Neuron (in vitro differentiated cells): ENCODE results near the gene FMNL2.
"Not testable (repeated sequence)": the region's sequence is repeated elsewhere in the genome, so short reads cannot be mapped to it uniquely, and the experiment has no call there.

Experiments
- H2AFZ ChIP-seq: one replicate; pipeline ENCODE4 v1.6.1; 2013; ENCODE audit warnings: low read depth, mild to moderate bottlenecking, inconsistent platforms, low read length, moderate library complexity
- H3K27me3 ChIP-seq: one replicate; pipeline ENCODE4 v1.6.1; 2013; ENCODE audit warnings: low read length; ENCODE audit not compliant: insufficient read depth
- H3K36me3 ChIP-seq: one replicate; pipeline ENCODE4 v1.6.1; 2013; ENCODE audit warnings: low read length; ENCODE audit not compliant: insufficient read depth
- H3K4me1 ChIP-seq: one replicate; pipeline ENCODE4 v1.6.1; 2013; ENCODE audit warnings: low read length; ENCODE audit not compliant: insufficient read depth
- H3K4me3 ChIP-seq: 2 replicates; pipeline ENCODE4 v1.5.1; 2013; ENCODE audit warnings: mild to moderate bottlenecking, low read length, moderate library complexity
- H3K9me3 ChIP-seq: one replicate; pipeline ENCODE4 v1.6.1; 2013; ENCODE audit warnings: low read length

The FMNL2 gene

DNA sequence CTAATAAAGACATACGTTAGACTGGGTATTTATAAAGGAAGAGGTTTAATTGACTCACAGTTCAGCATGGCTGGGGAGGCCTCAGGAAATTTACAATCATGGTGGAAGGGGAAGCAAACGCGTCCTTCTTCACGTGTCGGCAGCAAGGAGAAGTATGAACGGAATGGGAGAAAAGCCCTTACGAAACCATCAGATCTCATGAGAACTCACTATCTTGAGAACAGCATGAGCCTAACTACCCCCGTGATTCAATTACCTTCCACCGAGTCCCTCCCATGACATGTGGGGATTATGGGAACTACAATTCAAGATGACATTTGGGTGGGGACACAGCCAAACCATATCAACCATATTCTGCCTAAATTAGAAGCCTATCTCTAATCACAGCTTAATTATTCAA lies 53.3 kb downstream of the FMNL2 start:
- peaks cover 28% of the 10 kb centered on the region for H3K4me1 ChIP-seq
- H3K9me3 ChIP-seq, H3K4me3 ChIP-seq, H2AFZ ChIP-seq, H3K27me3 ChIP-seq, H3K36me3 ChIP-seq: not testable (repeated sequence)

DNA sequence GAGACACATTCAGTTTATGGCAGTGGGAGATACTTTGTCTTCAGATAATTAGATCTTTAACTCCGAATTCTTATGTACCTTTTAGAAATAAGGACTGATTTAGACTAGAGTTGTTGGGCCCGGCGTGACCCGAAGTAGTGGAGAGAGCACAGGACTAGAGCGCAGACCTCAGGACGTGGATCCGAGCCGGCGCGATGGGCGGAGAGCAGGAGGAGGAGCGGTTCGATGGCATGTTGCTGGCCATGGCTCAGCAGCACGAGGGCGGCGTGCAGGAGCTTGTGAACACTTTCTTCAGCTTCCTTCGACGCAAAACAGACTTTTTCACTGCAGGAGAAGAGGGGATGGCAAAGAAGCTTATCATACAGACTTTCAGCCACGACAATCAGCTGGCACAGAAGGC lies 54.5 kb downstream of the FMNL2 start:
- Histone ChIP-seq H2AFZ (no peak overlapping the region), H3K9me3 (no peaks in the 10 kb centered on the region), H3K27me3 (no peaks in the 10 kb centered on the region), H3K36me3 (no peaks in the 10 kb centered on the region), H3K4me1 (peaks cover 37% of the 10 kb centered on the region), H3K4me3 (no peak overlapping the region)

DNA sequence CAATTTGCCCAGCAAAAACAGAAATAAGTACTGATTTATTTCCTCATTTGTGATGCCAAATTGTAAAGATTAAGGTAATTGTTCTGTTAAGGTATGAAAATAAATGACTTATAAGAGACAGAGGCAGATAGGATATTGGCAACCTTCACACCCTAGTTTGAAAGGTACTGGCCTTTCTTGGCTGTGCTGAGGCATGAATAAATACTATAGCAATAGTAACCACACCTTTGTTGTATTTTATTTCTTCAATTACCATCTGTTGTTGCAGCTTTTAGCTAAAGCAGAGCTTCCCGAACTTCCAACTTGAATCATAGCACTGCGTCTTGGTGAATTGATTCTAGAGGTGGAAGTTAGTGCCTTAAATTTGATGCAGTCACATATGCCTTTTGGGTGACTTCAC lies 55.9 kb downstream of the FMNL2 start:
- H3K4me3 ChIP-seq = no peak overlapping the region
- no peaks in the 10 kb centered on the region for H3K27me3 ChIP-seq
- no peaks in the 10 kb centered on the region for H3K9me3 ChIP-seq
- no peak overlapping the region for H2AFZ ChIP-seq
- H3K4me1 ChIP-seq = peaks cover 36% of the 10 kb centered on the region
- no peaks in the 10 kb centered on the region for H3K36me3 ChIP-seq

DNA sequence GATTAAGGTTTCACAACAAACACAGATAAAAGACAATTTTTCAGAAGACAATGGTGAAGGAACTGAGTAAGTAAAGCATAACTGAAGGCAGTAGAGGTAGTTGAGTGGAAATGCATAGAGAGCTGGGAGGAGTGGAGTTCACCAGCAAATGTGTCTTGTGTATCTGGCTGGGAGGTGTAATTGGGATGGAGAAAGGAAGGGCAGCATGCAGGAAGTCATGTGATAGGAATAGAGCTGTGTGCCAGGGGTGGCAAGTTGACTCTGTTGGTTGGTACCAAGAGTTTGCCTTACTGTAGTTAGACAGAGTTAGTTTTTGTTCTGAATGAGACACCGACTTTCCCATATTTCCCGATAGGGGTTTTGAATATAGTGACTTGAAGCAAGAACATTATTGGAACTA lies 56.3 kb downstream of the FMNL2 start:
- Histone ChIP-seq H3K36me3 (no peaks in the 10 kb centered on the region), H2AFZ (no peak overlapping the region), H3K9me3 (no peaks in the 10 kb centered on the region), H3K4me1 (peaks cover 40% of the 10 kb centered on the region), H3K27me3 (no peaks in the 10 kb centered on the region), H3K4me3 (no peak overlapping the region)

DNA sequence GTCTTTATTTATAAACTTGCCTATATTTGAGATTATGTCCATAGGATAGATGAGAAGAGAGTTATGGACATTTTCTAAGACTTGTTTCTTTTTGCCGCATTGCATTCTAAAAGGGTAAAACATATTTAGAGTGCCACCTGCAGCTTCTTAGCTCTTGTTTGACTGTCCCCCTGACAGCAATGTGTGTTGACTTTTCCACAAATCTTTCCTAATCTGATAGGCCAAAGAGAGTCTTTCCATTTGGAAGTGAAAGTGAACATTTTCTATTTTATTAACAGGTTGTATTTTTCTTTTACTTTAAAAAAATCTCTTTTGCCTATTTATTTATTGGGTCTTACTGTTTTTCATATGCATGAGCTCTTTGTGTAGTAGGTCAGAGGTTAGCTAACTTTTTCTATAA lies 58.4 kb downstream of the FMNL2 start:
- no peaks in the 10 kb centered on the region for H3K36me3 ChIP-seq
- no peak overlapping the region for H3K4me3 ChIP-seq
- no peaks in the 10 kb centered on the region for H3K9me3 ChIP-seq
- H2AFZ ChIP-seq = no peak overlapping the region
- peaks cover 40% of the 10 kb centered on the region for H3K4me1 ChIP-seq
- no peaks in the 10 kb centered on the region for H3K27me3 ChIP-seq

DNA sequence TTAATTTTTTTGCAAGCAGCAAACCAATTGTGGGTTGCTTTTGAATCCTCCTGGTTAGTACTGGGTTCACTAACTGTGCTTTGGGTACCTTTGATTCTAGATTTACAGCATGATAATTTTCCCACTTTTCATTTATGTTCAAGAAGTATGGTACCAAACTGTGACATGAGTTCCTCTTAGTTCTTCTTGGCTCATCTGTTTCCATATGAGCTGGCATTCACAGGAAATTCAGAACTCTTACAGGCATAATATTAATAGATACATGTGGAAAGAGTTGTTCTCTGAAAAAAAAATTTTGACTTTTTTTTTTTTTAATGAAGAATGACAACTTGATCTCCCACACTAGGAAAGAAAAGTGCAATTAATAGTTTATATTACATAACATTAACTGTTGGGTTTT lies 59.4 kb downstream of the FMNL2 start:
- Histone ChIP-seq H2AFZ (no peak overlapping the region), H3K36me3 (no peaks in the 10 kb centered on the region), H3K4me3 (no peak overlapping the region), H3K9me3 (no peaks in the 10 kb centered on the region), H3K4me1 (peaks cover 40% of the 10 kb centered on the region), H3K27me3 (no peaks in the 10 kb centered on the region)

DNA sequence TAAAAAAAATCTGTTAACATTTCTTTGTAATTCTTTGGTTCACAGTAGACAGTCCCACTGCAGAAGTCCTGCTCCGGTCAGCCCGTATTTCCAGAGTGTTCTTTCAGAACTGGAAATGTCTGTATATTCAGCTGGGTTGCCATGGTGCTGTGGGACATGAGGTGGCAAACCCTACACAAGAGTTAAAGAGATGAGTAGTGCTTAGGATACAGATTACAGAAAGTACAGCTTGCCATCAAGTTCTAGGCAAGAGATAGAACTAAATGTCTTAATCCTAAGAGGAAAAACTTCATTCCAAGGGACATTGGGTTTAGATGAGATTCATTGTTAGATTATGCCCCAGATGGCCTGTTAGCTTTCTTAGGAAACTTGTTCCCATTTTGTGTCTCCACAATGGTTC lies 60.1 kb downstream of the FMNL2 start:
- H3K4me3 ChIP-seq = no peak overlapping the region
- H3K36me3 ChIP-seq = no peaks in the 10 kb centered on the region
- peaks cover 40% of the 10 kb centered on the region for H3K4me1 ChIP-seq
- H3K27me3 ChIP-seq = no peaks in the 10 kb centered on the region
- no peaks in the 10 kb centered on the region for H3K9me3 ChIP-seq
- no peak overlapping the region for H2AFZ ChIP-seq

DNA sequence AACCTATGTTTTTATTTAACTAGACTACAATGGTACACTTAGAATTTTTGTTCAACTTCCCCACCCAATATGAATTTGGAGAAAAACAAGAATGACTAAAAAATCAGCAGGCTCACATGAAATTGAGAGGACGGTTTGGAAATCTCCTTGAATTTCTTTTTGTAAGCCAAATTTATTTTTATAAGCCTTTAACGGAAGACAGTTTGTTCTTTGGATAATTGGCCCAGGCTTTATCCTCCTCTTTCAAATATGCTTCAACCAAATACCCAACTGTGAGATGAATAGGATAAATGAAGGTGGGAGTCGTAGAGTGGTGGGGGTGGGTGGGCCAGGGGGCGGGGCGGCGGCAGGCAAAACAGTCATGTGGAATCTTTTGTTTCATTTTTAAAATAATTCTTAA lies 60.6 kb downstream of the FMNL2 start:
- Histone ChIP-seq H3K9me3 (no peaks in the 10 kb centered on the region), H3K4me3 (no peak overlapping the region), H2AFZ (no peak overlapping the region), H3K36me3 (no peaks in the 10 kb centered on the region), H3K4me1 (peaks cover 40% of the 10 kb centered on the region), H3K27me3 (no peaks in the 10 kb centered on the region)

DNA sequence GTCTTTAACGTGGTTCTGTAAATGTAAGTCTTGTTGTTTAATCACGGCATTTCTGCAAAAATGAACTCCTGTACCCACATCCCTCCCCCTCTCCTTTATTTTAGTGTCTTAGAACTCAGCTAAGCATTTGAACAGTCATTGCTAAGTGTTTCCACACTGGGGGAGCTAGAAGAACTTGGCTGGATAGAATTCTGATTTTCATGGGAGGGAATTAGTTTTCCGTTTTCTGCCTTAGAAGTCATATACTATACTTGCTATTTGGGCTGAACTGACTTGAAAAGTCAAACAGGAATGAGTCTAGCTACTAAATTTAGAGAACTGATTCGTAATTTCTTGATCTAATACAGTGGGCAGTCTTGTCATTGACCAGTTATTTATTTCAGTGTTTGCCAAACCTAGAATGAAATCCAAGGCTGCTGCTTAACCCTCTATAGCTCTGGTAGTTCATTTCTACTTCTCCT lies 61.1 kb downstream of the FMNL2 start:
- Histone ChIP-seq H3K27me3 (no peaks in the 10 kb centered on the region), H2AFZ (no peak overlapping the region), H3K9me3 (no peaks in the 10 kb centered on the region), H3K4me1 (peaks cover 37% of the 10 kb centered on the region), H3K4me3 (no peak overlapping the region), H3K36me3 (no peaks in the 10 kb centered on the region)

DNA sequence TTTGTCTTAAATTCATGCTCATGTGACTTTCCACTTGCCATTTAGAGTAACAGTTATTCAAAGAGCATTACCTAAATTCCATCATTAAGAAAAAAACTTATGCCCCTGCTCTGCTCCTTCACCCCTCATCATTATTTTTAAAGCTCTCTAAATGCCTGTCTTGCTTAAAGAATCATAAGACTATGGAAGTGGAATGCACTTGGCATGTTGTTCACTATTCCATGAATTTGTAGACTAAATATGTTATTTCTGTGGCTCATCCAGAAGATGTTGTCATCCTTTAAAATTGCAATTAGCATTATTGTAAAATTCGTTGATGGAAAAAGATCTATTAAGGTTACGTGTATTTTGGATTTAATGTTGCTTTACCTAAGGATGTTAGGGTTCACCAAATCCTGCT lies 61.8 kb downstream of the FMNL2 start:
- Histone ChIP-seq H2AFZ (no peak overlapping the region), H3K27me3 (no peaks in the 10 kb centered on the region), H3K36me3 (no peaks in the 10 kb centered on the region), H3K4me1 (peaks cover 34% of the 10 kb centered on the region), H3K9me3 (no peaks in the 10 kb centered on the region), H3K4me3 (no peak overlapping the region)

DNA sequence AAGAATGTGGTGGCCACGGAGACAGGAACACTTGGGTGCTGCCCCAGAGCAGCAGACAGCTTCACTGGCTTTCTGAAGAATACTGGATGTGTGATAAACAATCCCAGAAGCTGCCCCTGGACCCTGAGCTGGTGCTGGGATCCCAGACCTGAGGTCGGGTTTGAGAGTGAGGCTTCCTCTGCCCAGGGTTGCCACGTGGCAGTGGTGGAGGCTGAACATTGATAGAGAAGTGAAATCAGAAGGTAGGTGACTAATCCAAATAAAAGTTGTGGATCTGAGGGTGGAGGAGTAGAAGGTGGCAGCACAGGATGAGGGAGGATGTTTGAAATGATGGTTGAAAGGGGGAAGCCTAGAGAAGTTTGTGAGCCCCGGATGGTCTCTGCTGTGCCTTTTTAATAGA lies 64.0 kb downstream of the FMNL2 start:
- peaks cover 22% of the 10 kb centered on the region for H3K4me1 ChIP-seq
- no peak overlapping the region for H3K4me3 ChIP-seq
- no peak overlapping the region for H2AFZ ChIP-seq
- H3K36me3 ChIP-seq = no peaks in the 10 kb centered on the region
- no peaks in the 10 kb centered on the region for H3K27me3 ChIP-seq
- H3K9me3 ChIP-seq = no peaks in the 10 kb centered on the region

DNA sequence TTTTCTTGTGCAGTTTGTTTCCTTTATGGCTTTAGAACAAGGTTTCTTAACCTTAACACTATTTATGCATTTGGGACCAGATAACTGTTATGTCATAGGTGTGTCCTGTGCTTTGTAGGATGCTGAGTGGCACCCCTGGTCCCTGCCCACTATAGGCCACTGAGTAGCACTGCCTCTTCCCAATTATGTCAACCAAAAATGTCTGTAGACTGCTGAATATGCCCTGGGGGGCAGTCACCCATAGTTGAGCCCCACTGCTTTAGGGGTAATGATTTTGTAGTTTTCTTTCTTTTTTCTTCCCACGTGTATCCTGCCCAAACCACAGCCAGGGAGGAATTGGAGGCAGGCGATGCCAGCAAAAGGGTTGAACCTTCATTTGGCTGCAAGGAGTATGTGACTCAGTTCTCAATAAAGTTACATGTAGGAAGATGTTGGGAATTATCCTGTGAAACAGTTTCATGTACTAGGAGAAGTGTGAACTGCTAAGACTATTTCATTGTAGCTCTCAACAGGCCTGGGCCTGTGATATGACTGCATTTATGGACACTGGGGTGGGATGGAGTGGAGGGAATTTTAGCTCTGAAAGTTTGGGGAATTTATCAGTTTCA lies 65.7 kb downstream of the FMNL2 start:
- Histone ChIP-seq H3K4me1 (peaks cover 6% of the 10 kb centered on the region), H2AFZ (no peak overlapping the region), H3K36me3 (no peaks in the 10 kb centered on the region), H3K9me3 (no peaks in the 10 kb centered on the region), H3K27me3 (no peaks in the 10 kb centered on the region), H3K4me3 (no peak overlapping the region)

DNA sequence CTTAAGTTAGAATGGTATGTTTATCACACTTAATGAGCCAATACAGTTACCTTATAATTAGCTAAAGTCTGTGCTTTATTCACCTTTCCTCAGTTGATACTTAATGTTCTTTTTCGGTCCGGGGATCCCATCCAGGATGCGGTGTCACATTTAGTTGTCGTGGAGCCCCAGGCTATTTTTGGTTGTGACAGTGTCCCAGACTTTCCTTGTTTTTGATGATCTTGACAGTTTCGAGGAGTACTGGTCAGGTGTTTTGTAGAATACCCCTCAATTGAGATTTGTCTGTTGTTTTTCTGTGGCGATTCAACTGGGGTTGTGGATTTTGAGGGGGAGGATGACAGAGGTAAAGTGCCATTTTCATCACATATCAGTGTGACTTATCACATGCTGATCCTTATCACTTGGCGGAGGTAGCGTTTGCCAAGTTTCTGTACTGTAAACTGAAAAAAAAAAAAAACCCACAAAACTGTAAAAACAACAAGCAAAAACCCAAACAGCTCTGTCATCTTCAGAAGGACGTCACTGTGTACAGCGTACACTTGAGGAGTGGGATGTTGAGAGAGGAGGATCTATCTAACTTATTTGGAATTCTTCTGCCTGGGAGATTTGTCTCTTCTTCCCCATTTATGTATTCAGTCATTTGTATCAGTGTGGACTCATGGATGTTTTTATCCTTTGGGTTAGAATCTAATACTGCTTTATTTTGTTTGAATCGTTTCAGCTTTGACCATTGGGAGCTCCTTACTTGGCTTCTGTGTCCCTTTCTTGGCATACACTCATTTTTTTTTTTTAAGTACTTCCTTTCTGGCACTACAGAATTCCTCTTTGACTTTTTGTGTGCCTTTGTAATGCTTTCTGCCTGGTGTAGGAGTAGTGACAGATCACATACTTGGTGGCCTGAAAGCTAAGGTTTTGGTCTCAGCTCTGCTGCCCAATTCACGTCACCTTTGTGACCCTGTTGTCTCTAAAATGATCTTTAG lies 68.1 kb downstream of the FMNL2 start:
- H3K36me3 ChIP-seq = no peaks in the 10 kb centered on the region
- H3K4me3 ChIP-seq = no peak overlapping the region
- H3K9me3 ChIP-seq = no peaks in the 10 kb centered on the region
- no peak overlapping the region for H2AFZ ChIP-seq
- peaks cover 14% of the 10 kb centered on the region for H3K4me1 ChIP-seq
- H3K27me3 ChIP-seq = no peaks in the 10 kb centered on the region
